Activated B cell treated with CpG ODN at 0.5 μM for 24 hours (primary cell): Measurements from ENCODE around the gene TMEM184B. TPM values are rescaled to one million over a fixed set of nuclear protein-coding genes. Genes with fewer than 3 reads are reported as not detected.

Source experiments
- ATAC-seq: fragments of 200-7000 bp; cut with Tn5 transposase; one replicate; pipeline ENCODE4 v1.10.0; 2021; ENCODE audit warnings: low read depth, mild to moderate bottlenecking, moderate library complexity
- CTCF ChIA-PET: fragments of 350-600 bp; sonication (Branson Sonifier 250); formaldehyde crosslinking; loops from one replicate; lab custom pipeline; 2021; ENCODE audit warnings: antibody characterized with exemption; lab: Charles Lee
- POLR2A ChIA-PET: fragments of 350-600 bp; sonication (Branson Sonifier 250); formaldehyde crosslinking; loops from one replicate; lab custom pipeline; 2021; ENCODE audit warnings: antibody characterized with exemption; lab: Charles Lee
- DNase-seq: peaks from one replicate; pipeline ENCODE4 v3.0.0; 2022
- H3K27ac Mint-ChIP-seq: one replicate; pipeline ENCODE4 v1.8.0; 2020; ENCODE audit warnings: mixed read lengths
- H3K27me3 Mint-ChIP-seq: one replicate; pipeline ENCODE4 v1.8.0; 2021; ENCODE audit warnings: mixed read lengths
- H3K36me3 Mint-ChIP-seq: one replicate; pipeline ENCODE4 v1.8.0; 2021; ENCODE audit warnings: low read depth, mixed read lengths
- H3K4me1 Mint-ChIP-seq: one replicate; pipeline ENCODE4 v1.8.0; 2021; ENCODE audit warnings: mixed read lengths
- H3K4me3 Mint-ChIP-seq: one replicate; pipeline ENCODE4 v1.8.0; 2020; ENCODE audit warnings: mild to moderate bottlenecking, mixed read lengths
- H3K9me3 Mint-ChIP-seq: one replicate; pipeline ENCODE4 v1.8.0; 2020; ENCODE audit warnings: mixed read lengths
- intact Hi-C: fragments of 100-400 bp; cut with micrococcal nuclease; formaldehyde crosslinking; loops from one replicate; pipeline ENCODE4 v1.15.1; 2024
- total RNA-seq: library from RNA; stranded (reverse); gene quantifications from 2 replicates; pipeline ENCODE4 v1.2.3, GENCODE V29; 2022
- TF ChIP-seq, protein P1 (sequence below): fragments of 200-600 bp; IDR thresholded peaks from one replicate; pipeline ENCODE4 v1.8.0; 2022; ENCODE audit warnings: antibody characterized with exemption, mild to moderate bottlenecking

TMEM184B gene
- total RNA-seq, 1 donor from 2014 or later, result 24.0 TPM

GRCh38 chr22:38172832-38173640, 99.8 kb downstream of the TMEM184B start:
- TF ChIP-seq, protein P1, sequence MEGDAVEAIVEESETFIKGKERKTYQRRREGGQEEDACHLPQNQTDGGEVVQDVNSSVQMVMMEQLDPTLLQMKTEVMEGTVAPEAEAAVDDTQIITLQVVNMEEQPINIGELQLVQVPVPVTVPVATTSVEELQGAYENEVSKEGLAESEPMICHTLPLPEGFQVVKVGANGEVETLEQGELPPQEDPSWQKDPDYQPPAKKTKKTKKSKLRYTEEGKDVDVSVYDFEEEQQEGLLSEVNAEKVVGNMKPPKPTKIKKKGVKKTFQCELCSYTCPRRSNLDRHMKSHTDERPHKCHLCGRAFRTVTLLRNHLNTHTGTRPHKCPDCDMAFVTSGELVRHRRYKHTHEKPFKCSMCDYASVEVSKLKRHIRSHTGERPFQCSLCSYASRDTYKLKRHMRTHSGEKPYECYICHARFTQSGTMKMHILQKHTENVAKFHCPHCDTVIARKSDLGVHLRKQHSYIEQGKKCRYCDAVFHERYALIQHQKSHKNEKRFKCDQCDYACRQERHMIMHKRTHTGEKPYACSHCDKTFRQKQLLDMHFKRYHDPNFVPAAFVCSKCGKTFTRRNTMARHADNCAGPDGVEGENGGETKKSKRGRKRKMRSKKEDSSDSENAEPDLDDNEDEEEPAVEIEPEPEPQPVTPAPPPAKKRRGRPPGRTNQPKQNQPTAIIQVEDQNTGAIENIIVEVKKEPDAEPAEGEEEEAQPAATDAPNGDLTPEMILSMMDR, result no peak

GRCh38 chr22:38171927-38172831, 100.6 kb downstream of the TMEM184B start:
- TF ChIP-seq, protein P1, result no peak
- Mint-ChIP-seq H3K36me3 (peaks cover 11% of the 10 kb centered on the region), H3K9me3 (no peaks in the 10 kb centered on the region), H3K27me3 (no peaks in the 10 kb centered on the region), H3K27ac (no peak overlapping the region), H3K4me1 (peaks cover 21% of the 10 kb centered on the region), H3K4me3 (no peak overlapping the region)
- intact Hi-C loops, result no loop called here
- DNase-seq, result no peak
- no peak for ATAC-seq
- POLR2A ChIA-PET, result interaction anchor here (0.6 kb wide), 1 partner anchor 27 kb away, joined by 3 read pairs; no protein-coding TSS in a partner anchor
- CTCF ChIA-PET, result no interaction called here

More at GRCh38 chr22:38172832-38173640, 99.8 kb downstream of the TMEM184B start:
- ATAC-seq (no peak), DNase-seq (no peak)
- ChIA-PET POLR2A (no interaction called here), CTCF (no interaction called here)
- intact Hi-C loops, result no loop called here
- peaks cover 7% of the 10 kb centered on the region for H3K36me3 Mint-ChIP-seq
- no peak overlapping the region for H3K27ac Mint-ChIP-seq
- peaks cover 24% of the 10 kb centered on the region for H3K4me1 Mint-ChIP-seq
- no peaks in the 10 kb centered on the region for H3K27me3 Mint-ChIP-seq
- no peak overlapping the region for H3K4me3 Mint-ChIP-seq
- no peaks in the 10 kb centered on the region for H3K9me3 Mint-ChIP-seq

DNA sequence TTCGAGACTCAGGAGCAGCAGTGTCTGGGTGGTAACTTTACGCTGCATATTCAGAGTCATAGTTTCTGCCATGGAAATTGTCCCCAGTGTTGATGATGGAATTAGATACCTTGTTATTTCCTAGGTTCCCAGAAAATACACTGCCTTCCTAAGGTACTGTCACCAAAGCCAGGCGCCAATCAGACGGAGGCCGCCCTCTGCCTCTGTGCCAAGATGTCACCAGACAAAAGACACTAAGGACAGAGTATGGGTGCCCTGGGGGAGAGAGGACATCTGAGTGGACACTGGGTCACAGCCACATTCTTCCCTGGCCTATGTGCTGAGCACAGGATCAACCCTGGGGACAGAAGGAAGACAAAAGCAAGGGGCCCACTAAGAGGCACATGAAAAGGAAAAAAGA, 102.3 kb downstream of the TMEM184B start:
- CTCF ChIA-PET, result no interaction called here
- POLR2A ChIA-PET, result no interaction called here
- Mint-ChIP-seq H3K27ac (no peak overlapping the region), H3K9me3 (no peaks in the 10 kb centered on the region), H3K4me1 (peaks cover 4% of the 10 kb centered on the region), H3K27me3 (no peaks in the 10 kb centered on the region), H3K36me3 (peaks cover 16% of the 10 kb centered on the region), H3K4me3 (no peak overlapping the region)
- DNase-seq (no peak), ATAC-seq (no peak)
- TF ChIP-seq, protein P1, result no peak
- intact Hi-C loops, result no loop called here

Other genes with a start within 250 kb of the TMEM184B start
- gene PICK1, start 215.6 kb downstream of the TMEM184B start, total RNA-seq, result 21.5 and 25.5 TPM in 2 replicates
- not detected in 2 replicates for gene SLC16A8, start 188.8 kb downstream of the TMEM184B start, total RNA-seq
- gene BAIAP2L2, start 162.3 kb downstream of the TMEM184B start, total RNA-seq, result 0.34 and 0.64 TPM in 2 replicates
- gene PLA2G6, start 91.2 kb downstream of the TMEM184B start, total RNA-seq, result 53.0 and 64.0 TPM in 2 replicates
- 2.3 and 4.5 TPM in 2 replicates for gene MAFF, start 71.0 kb downstream of the TMEM184B start, total RNA-seq
- 80.6 and 85.2 TPM in 2 replicates for gene CSNK1E, start 44.4 kb upstream of the TMEM184B start, total RNA-seq
- gene KCNJ4, start 182.2 kb upstream of the TMEM184B start, total RNA-seq, result not detected in 2 replicates
- not detected in 2 replicates for gene KDELR3, start 195.1 kb upstream of the TMEM184B start, total RNA-seq
- gene DDX17, start 233.3 kb upstream of the TMEM184B start, total RNA-seq, result 533 and 612 TPM in 2 replicates